Testis (tissue), 2 donors: ENCODE measurements around the gene MON2.
"Not testable (repeated sequence)": the region's sequence is repeated elsewhere in the genome, so short reads cannot be mapped to it uniquely, and the experiment has no call there.

Experiments used
- CTCF ChIP-seq, 3 experiments: fragments of 450-650 bp in 2 of 3; fragments of 200-600 bp in 1 of 3; sonication (generic) in 1 of 3; IDR thresholded peaks; one replicate each; pipeline ENCODE4 v1.5.1; 2016 to 2019; ENCODE audit warnings: antibody characterized with exemption in 3 of 3, mild to moderate bottlenecking in 2 of 3, moderate library complexity in 1 of 3
- POLR2A ChIP-seq: fragments of 450-650 bp; IDR thresholded peaks from one replicate; pipeline ENCODE4 v1.6.1; 2017; ENCODE audit warnings: antibody characterized with exemption, mild to moderate bottlenecking, moderate library complexity

- not testable (repeated sequence) for TF ChIP-seq CTCF (IDR thresholded peaks at IDR 0.05); POLR2A
Measured at GRCh38 chr12:62461171-62461837, 5.3 kb upstream of the MON2 start.
